Measurements from ENCODE around the gene PSMB10. TPM values are rescaled to one million over a fixed set of nuclear protein-coding genes. Genes with fewer than 3 reads are reported as not detected.

The PSMB10 gene
- total and polyA plus RNA-seq, 10 donors, result 80.3 to 236 (median 141) TPM

- H3K4me1 ChIP-seq, result peaks cover 0 to 19% (median 2%) of the 10 kb centered on the region in 6 donors
- WGBS, 5 donors, result 91 to 95% (median 94%) methylated on average over 2 to 16 of the region's 16 CpGs
- no peak for TF ChIP-seq POLR2A (IDR thresholded peaks at IDR 0.05)
- no peak for TF ChIP-seq CTCF (IDR thresholded peaks at IDR 0.05 in 8 of 11, conservative IDR thresholded peaks at IDR 0.05 in 3 of 11)
- no peak for TF ChIP-seq POLR2AphosphoS5 (IDR thresholded peaks at IDR 0.05)
- H3K4me3 ChIP-seq, result no peak overlapping the region
- no peak overlapping the region for H3K27ac ChIP-seq
- H3K9me3 ChIP-seq, result no peaks in the 10 kb centered on the region
- intact Hi-C loops (cut with DNase I; ENCODE audit: low total_unique reads), result no loop called here
- no peaks in the 10 kb centered on the region for H3K27me3 ChIP-seq (replicated peaks in 1 of 7)
- peaks cover 0 to 100% (median 80%) of the 10 kb centered on the region in 6 donors for H3K36me3 ChIP-seq
- DNase-seq, result peak; percentile 63
These were observed 13.7 kb upstream of the PSMB10 start for GRCh38 chr16:67950335-67950843.

DNA sequence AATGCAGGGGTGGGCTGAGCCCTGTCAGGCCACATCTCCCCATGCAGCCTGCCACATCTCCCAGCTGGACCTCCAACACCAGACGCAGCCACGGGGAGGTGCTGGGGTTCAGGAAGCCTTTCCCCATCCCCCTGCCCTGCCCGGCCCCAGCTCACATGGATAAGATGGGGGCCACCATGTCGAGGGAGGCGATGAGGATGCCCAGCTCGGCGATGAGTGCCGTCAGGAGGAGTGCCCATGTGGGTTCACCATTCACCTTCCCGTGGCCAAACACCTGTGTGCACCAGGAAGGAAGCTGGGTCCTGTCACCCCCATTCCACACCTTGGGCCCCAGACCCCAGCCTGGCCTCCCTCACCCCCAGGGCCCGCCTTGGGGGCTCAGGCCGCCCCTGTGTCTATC is 13.0 kb upstream of the PSMB10 start:
- peaks cover 0 to 26% (median 4%) of the 10 kb centered on the region in 6 donors for H3K4me1 ChIP-seq
- peaks cover 0 to 100% (median 83%) of the 10 kb centered on the region in 6 donors for H3K36me3 ChIP-seq
- no peaks in the 10 kb centered on the region for H3K27me3 ChIP-seq (replicated peaks in 1 of 7)
- peak; percentile 61 for DNase-seq
- H3K27ac ChIP-seq, result no peak overlapping the region
- TF ChIP-seq POLR2A (IDR thresholded peaks at IDR 0.05) (no peak), CTCF (IDR thresholded peaks at IDR 0.05 in 8 of 11, conservative IDR thresholded peaks at IDR 0.05 in 3 of 11) (no peak), POLR2AphosphoS5 (IDR thresholded peaks at IDR 0.05) (peak in 2 of 3 donors; percentile 16 to 31)
- WGBS, 5 donors, result 86 to 95% (median 92%) methylated on average over 11 of the region's 11 CpGs
- H3K9me3 ChIP-seq, result no peaks in the 10 kb centered on the region
- intact Hi-C loops (cut with DNase I; ENCODE audit: low total_unique reads), result no loop called here
- no peak overlapping the region for H3K4me3 ChIP-seq

DNA sequence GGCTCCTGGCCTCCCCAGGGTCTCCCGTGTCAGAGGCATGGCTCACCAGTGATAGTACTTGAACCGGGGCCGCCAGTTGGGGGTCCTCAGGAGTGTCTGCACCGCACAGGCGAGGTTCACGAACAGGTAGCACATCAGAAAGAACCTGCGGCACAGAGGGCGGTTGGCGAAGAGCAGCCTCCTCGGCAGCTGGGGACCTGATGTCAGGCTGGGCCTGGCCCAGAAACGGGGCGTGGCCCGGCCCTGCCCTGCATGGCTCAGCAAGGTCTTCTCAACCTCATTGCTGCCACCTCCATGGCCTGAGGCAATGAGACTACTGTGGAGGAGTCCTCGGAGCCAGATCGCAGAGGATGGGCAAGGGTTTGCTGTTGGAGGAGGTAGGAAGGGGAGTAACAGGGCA is 11.4 kb upstream of the PSMB10 start:
- Histone ChIP-seq H3K36me3 (peaks cover 0 to 100% (median 74%) of the 10 kb centered on the region in 6 donors), H3K27me3 (replicated peaks in 1 of 7) (no peaks in the 10 kb centered on the region), H3K4me1 (peaks cover 0 to 38% (median 10%) of the 10 kb centered on the region in 6 donors), H3K27ac (no peak overlapping the region), H3K4me3 (no peak overlapping the region), H3K9me3 (no peaks in the 10 kb centered on the region)
- DNase-seq, result no peak
- intact Hi-C loops (cut with DNase I; ENCODE audit: low total_unique reads), result no loop called here
- TF ChIP-seq POLR2AphosphoS5 (IDR thresholded peaks at IDR 0.05) (peak in 1 of 3 donors; percentile 25), CTCF (IDR thresholded peaks at IDR 0.05 in 8 of 11, conservative IDR thresholded peaks at IDR 0.05 in 3 of 11) (no peak)
- WGBS, 5 donors, result 92 to 98% (median 95%) methylated on average over 6 to 15 of the region's 15 CpGs

DNA sequence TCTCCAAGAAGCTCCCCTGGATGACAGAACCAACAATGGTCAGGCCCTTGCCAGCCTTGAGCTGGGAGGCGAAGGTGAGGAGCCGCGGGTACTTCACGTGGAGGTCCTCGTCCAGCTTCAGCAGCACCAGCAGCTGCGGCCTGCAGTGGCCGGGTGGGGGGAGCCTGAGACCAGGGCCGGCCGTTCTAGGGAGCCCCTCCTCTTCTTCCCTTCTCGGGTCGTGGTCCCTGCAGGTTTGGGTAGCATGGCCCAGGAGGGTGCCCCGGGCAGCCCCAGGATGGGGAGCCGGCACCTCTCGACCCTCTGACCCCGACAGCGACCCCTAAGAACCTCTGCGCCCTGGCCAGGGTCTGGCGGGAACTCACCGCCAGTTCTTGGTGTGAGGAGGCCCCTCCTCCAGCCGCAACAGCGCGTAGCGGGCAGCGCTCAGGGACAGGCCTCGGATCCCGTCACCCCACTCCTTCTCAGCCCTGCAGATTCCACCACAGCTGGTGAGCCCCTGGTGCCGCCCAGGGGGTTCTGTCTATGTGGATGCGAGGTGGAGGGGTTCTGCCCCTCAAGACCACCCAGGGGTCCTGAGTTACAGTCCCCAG is 10.4 kb upstream of the PSMB10 start:
- intact Hi-C loops (cut with DNase I; ENCODE audit: low total_unique reads), result no loop called here
- Histone ChIP-seq H3K4me3 (no peak overlapping the region), H3K36me3 (peaks cover 0 to 100% (median 72%) of the 10 kb centered on the region in 6 donors), H3K27me3 (replicated peaks in 1 of 7) (no peaks in the 10 kb centered on the region), H3K27ac (peak overlapping the region in 2 of 8 donors; percentile 11 to 27), H3K9me3 (no peaks in the 10 kb centered on the region), H3K4me1 (peaks cover 0 to 45% (median 10%) of the 10 kb centered on the region in 6 donors)
- DNase-seq, result no peak
- 88 to 100% (median 94%) methylated on average over 3 to 28 of the region's 28 CpGs for WGBS, 5 donors
- TF ChIP-seq POLR2AphosphoS5 (IDR thresholded peaks at IDR 0.05) (peak in 1 of 3 donors; percentile 6), CTCF (IDR thresholded peaks at IDR 0.05 in 8 of 11, conservative IDR thresholded peaks at IDR 0.05 in 3 of 11) (no peak)
